Activated CD4-positive, alpha-beta T cell treated with anti-CD3 and anti-CD28 coated beads, Interleukin-2, amount 50 U/mL, for 1 hour (primary cell): Measurements from ENCODE around the gene CALML5.
"Not testable (repeated sequence)": the region's sequence is repeated elsewhere in the genome, so short reads cannot be mapped to it uniquely, and the experiment has no call there.

Source experiments
- DNase-seq: peaks from one replicate; pipeline ENCODE4 v3.0.0-alpha.2; 2020

CALML5 gene

DNA sequence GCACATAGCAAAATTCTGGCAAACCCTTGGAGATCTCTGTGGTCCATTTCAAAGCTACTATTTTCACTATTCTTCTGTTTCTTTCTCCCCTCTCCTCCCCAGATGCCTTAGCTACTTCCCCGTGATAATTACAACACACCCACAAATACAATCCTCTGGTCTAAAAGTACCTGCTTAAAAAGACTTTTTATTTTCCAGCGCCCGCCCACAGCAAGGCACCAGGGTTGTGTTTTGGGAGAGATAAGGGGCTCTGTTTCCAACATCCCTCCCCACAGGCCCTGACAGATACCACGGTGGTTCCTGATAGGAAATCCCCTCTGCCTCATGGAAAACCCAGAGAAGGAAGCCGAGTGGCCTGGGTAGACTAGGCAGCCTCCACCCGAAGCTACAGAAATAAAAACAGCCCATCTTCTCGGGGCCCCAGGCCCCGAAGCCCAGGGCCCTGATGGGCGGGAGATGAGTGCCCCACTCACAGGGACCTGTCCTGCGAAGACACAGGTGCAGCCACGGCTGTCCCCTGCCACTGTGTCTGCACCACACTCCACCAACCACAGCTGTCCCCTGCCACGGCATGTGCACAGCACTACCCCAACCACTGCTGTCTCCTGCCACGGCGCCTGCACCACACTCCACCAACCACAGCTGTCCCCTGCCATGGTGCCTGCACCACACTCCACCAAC, 19.7 kb downstream of the CALML5 start:
- DNase-seq, result no peak

- no peak for DNase-seq
Observed at GRCh38 chr10:5478694-5479305, 20.6 kb downstream of the CALML5 start.

DNA sequence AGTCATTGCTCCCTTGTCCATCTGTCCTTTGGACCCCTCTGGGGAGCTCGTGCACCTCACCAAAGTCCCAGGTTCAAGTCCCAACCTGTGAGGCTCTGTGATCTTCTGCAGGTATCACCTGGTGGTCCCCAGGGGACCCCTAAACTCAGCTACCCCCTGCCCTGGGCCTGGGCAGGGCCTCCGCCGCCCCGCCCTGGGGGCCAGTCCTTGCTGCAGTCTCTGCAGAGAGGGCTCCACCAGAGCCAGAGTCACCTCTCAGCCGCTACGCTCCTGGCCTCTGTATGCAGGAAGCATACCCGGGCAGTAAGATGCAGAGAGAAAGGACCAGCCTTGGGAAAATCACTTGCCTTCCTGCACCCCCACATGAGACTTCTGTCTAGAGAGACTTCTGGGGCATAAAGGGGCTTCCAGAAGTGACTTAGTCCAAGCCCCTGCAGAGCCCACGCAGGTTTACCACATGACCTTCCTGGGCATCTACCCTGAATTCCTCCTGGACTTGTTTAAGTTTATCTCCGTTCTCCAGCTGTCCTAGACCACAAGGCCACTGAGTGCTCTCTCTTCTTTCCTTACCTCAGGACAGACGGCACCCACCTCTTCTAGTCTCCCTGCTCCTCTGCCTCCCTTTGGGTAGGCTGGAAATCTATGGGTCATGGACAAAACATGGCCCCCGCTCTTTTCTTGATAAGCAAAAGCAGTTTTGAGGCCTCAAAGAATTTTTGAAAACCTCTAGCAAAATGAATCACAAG, 21.2 kb downstream of the CALML5 start:
- no peak for DNase-seq

DNA sequence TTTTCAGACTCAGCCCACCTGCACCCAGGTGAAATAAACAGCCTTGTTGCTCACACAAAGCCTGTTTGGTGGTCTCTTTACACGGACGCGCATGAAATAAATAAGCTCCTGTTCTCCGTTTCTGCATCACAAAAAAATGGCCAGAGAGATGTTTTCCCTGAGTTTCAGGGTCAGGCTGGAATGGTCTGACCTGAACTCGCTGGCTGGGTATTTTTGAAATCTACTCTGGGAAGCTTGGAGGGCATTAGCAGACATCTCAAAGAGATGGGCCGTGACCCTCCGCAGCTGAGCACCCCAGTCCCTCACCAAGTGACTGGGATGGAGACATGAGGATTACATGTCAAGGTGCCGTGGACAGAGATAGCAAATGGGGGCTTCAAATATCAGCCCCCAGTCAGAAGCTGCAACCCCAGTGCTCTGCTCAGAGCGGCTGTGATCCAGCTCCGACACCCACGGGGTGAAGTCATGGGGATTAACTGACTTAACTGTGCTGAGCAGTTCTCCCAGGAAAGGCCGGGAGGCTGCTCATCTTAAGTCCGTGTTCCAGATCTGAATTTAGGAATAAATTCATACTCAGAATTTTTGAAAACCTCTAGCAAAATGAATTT, 22.3 kb downstream of the CALML5 start:
- DNase-seq, result no peak

DNA sequence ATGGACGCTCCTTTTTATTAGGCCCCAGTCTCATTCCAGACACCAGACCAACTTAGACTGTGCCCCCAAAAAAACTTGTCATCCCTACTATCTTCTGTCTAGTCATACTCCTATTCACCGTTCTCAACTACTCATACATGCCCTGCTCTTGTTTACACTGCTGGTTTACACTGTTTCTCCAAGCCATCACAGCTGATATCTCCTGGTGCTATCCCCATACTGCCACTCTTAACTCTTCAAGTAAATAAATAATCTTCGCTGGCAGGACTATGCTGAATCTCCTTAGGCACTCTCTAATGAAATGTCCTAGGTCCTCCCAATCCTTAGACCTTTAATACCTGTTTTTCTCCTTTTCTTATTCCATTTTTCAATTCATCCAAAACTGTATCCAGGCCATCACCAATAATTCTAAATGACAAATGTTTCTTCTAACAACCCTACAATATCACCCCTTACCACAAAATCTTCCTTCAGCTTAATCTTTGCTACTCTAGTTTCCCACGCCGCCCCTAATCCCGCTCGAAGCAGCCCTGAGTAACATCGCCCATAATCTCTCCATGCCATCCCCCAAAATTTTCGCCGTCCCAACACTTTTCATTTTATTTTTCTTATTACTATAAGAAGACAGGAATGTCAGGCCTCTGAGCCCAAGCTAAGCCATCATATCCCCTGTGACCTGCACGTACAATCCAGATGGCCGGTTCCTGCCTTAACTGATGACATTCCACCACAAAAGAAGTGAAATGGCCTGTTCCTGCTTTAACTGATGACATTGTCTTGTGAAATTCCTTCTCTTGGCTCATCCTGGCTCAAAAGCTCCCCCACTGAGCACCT, 23.2 kb downstream of the CALML5 start:
- DNase-seq, result not testable (repeated sequence)

- not testable (repeated sequence) for DNase-seq
Observed at GRCh38 chr10:5475088-5475487, 24.3 kb downstream of the CALML5 start.

DNA sequence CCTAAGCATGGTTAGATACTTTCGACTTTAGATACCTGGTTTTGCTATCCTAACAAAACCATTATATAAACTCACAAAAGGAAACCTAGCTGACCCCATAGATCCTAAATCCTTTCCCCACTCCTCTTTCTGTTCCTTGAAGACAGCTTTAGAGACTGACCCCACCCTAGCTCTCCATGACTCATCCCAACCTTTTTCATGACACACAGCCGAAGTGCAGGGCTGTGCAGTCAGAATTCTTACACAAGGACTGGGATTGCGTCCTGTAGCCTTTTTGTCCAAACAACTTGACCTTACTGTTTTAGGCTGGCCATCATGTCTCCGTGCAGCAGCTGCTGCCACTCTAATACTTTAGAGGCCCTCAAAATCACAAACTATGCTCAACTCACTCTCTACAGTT, 24.7 kb downstream of the CALML5 start:
- DNase-seq, result not testable (repeated sequence)

DNA sequence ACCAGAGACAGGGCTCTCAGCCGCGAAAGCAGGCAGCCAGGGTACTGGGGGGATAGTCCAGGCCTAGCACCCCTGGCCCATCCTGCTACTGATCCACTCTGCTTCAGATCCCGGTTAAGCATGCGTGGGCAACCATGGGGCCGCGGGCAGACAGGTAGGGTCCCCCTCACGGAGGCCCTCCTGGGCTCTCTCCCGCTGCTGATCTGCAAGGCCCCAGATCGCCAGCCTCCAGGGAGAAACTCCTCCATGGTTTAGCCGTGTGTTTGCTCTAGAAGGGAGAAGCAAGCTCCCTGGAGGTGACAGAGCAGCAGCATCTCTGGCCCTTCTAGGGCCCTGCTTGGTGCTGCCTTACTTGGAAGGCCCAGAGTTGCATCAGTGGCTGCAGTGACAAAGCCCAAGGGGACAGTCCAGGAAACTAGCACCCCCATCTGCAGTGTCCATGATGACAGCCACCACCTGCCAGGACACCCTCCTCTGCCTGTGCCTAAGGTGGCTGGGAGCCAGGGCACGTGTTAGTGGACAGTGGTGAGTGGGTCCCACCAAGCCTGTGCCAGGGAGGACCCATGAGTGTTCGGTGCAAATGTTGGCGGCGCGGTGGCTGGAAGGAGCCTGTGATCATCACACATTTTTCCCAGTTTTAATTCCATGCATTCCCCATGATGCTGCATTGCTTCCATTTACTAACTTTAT, 29.2 kb downstream of the CALML5 start:
- DNase-seq, result no peak

DNA sequence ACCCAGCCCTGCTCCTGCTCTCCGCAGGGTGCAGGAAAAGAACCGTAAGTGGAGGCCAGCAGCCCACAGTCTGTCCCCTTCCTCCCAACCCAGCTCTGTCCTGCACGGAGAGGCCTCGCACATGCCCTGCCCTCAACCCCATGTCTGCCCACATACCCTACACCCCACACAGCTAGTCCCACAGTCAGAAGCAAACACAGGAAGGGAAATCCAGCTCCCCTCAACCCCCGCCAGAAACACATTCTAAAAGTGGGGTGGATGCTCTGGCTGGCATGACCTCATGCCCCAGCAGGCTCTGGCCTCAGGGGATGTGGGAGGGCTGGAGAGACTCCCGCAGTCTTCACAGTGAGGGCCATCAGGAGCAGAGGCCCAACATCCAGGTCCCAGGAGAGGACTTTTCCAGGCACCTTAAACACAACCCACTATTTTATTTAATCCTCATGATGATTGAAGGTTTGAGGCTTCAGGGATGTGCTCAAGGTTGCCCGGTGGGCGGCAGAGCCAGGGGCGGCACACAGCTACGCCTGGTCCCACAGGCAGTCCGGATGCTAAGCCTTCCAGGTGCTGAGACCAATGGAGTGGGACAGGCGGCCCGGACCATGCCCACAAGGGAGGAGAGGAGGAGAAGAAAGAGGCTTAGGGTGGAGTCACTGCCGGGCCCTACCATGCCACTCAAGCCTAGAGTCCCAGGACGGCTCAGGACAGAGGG, 29.9 kb downstream of the CALML5 start:
- no peak for DNase-seq

DNA sequence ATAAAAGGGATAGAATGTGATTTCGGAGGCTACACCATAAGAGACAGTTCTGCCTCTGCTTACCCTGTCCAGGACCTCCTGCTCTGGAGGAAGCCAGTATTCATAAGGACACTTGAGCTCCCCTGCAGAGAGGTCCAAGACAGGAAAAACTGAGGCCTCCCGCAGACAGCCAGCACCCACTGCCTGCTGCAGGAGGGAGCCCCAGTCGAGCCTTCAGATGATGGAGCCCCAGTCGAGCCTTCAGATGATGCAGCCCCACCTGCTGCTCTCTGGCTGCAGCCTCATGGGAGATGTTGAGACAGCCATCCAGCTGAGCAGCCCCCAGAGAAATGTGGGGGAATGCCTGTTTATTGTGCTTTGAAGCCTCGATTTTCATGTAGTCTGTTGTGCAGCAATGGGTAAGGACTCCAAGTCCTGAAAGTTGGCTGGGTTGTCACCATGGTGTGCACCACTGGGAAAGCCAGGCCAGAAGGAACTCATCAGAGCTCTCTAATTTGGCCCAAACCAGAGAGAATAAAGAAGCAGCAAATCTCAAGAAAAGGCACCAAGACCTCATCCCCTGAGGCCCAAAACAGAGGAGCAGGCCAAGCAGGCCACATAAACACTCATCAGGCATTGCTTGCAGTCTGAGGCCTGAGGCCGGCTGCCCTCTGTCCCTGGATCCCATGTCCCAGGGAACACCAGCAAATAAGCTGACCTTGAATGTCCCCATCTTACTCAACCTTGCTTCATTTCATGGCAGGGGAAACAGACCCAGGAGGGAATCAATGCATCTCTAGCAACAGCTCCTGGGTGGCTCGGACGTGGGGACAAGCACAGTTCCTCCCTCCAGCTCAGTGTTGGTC, 30.9 kb downstream of the CALML5 start:
- no peak for DNase-seq

DNA sequence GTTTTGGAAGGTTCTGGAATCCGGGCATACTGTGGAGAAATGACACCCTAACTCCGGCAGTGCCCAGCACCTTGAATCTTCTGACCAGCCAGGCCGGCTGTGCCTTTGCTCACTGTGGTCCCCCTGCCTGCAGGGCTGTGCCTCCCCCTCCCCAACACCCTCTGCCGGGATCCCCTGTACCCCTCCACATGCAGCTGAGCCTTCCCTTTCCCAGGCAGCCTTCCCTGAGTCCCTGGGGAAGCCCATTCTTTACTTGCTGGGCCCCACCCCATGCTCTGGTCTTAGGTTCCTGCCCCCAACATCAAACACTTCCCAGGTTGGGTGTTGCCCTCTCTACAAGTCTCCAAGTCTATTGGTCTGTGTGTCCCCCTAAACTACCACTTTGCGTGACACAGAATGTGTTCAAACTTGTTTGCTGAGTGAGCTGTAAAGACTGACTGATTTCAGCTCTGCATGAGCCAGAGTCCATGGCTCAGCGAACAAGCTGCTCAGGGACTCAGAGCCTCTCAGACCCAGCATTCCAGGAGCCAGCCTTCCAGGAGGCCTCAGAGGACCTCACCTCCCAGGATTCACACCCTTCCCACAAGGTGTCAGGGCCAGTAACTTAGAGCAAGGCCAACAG, 31.6 kb downstream of the CALML5 start:
- no peak for DNase-seq

GRCh38 chr10:5467207-5467535, 32.2 kb downstream of the CALML5 start:
- no peak for DNase-seq

- DNase-seq, result no peak
Observed at GRCh38 chr10:5466451-5467206, 32.7 kb downstream of the CALML5 start.

DNA sequence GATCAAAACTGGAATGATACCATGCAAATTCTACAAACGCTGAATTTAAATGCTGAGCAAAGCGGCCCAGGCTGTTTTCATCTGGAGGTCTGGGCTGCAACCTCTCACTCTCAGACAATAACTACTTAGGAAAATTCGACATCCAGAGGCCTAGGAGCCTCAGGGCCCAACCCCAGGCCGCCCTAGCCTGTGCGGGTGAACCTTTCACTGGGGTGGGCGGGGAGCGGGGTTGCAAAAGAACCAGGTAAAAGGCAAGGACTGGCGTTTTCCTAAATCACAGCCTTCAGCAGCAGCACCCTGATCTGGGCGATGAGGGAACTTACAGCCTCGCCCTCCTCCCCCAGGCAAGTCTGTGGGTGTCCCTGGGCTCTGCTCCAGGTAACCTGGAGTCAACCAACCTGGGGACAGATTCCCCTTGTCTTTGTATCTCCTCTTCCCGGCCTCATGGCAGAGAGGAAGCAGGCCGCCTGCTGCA, 33.4 kb downstream of the CALML5 start:
- no peak for DNase-seq

GRCh38 chr10:5464546-5464945, 34.8 kb downstream of the CALML5 start:
- no peak for DNase-seq

- no peak for DNase-seq
Observed at GRCh38 chr10:5462841-5463293, 36.5 kb downstream of the CALML5 start.

GRCh38 chr10:5461914-5462840, 37.2 kb downstream of the CALML5 start:
- no peak for DNase-seq

DNA sequence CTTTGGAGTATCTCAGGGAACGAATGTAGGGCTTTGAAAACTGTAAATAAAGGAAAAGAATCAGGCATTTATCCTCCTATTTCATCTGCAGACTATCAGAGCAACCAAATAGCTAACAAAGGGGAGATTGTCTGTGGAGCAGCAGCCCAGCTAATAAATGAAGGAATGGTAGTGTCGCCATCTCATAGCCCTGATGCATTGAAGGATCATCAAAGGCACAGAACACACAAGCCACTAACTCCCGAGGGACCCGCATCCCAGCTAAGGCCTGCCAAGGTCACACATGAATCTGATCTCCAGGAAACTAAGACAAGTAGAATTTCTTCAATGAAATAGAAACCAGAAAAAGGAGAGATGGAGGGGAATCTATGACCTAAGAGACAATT, 38.2 kb downstream of the CALML5 start:
- DNase-seq, result no peak
